Thoracic aorta (tissue), 2 donors: Measurements from ENCODE around the gene KMT2B. TPM values are rescaled to one million over a fixed set of nuclear protein-coding genes. Genes with fewer than 3 reads are reported as not detected.

Experiments used
- ATAC-seq: fragments of 150-250 bp; one replicate; pipeline ENCODE4 v1.8.0; 2017; ENCODE audit warnings: low read depth; ENCODE audit not compliant: insufficient number of reproducible peaks, low FRiP score
- DNase-seq: peaks from one replicate; pipeline ENCODE4 v3.0.0-alpha.2; 2020; ENCODE audit warnings: low spot score
- H3K27ac ChIP-seq, 2 donors: fragments of 200-600 bp; sonication (generic); 1 replicate in 1 of 2; 2 replicates in 1 of 2; pipeline ENCODE4 v1.5.1; 2016; ENCODE audit warnings: mild to moderate bottlenecking in 2 of 2, moderate library complexity in 2 of 2
- H3K27me3 ChIP-seq: fragments of 200-600 bp; sonication (generic); replicated peaks from 2 replicates; pipeline ENCODE4 v1.6.0; 2016; ENCODE audit warnings: mild to moderate bottlenecking; ENCODE audit not compliant: insufficient read depth
- H3K36me3 ChIP-seq: fragments of 200-600 bp; sonication (generic); one replicate; pipeline ENCODE4 v1.5.1; 2016
- H3K4me1 ChIP-seq, 2 donors: fragments of 200-600 bp; sonication (generic); 1 replicate in 1 of 2; 2 replicates in 1 of 2; pipeline versions ENCODE4 v1.5.1 to v1.6.0; 2016; ENCODE audit warnings: low read depth in 2 of 2, mild to moderate bottlenecking in 1 of 2; ENCODE audit not compliant: control insufficient read depth in 1 of 2
- H3K4me3 ChIP-seq: fragments of 200-600 bp; sonication (generic); 2 replicates; pipeline ENCODE4 v1.5.1; 2016; ENCODE audit warnings: mild to moderate bottlenecking
- H3K9me3 ChIP-seq: fragments of 200-600 bp; sonication (generic); 2 replicates; pipeline ENCODE4 v1.5.1; 2016
- CTCF ChIP-seq: fragments of 200-600 bp; sonication (generic); IDR thresholded peaks from one replicate; pipeline ENCODE4 v1.5.1; 2019; ENCODE audit warnings: antibody characterized with exemption
- total RNA-seq, 2 donors: library from RNA; depleted of rRNA; stranded (reverse); fragments of >200 nt; gene quantifications; one replicate each; pipeline versions ENCODE4 v1.1.0 to v1.2.3, GENCODE V29; 2016

The KMT2B gene
- total RNA-seq, 2 donors from 2014 or later, result 26.4 to 31.3 TPM

- no peak for ATAC-seq
Observed at GRCh38 chr19:35784503-35785338, 66.9 kb downstream of the KMT2B start.

GRCh38 chr19:35785339-35785627 is 67.5 kb downstream of the KMT2B start:
- Histone ChIP-seq H3K9me3 (no peaks in the 10 kb centered on the region), H3K27me3 (no peaks in the 10 kb centered on the region), H3K4me3 (no peak overlapping the region), H3K36me3 (peaks cover 18% of the 10 kb centered on the region), H3K27ac (no peak overlapping the region), H3K4me1 (no peaks in the 10 kb centered on the region)
- DNase-seq (no peak), ATAC-seq (no peak)
- TF ChIP-seq CTCF, result no peak

More at GRCh38 chr19:35784503-35785338, 66.9 kb downstream of the KMT2B start:
- peaks cover 21% of the 10 kb centered on the region for H3K36me3 ChIP-seq
- H3K9me3 ChIP-seq, result no peaks in the 10 kb centered on the region
- no peak overlapping the region for H3K27ac ChIP-seq
- no peak for DNase-seq
- H3K27me3 ChIP-seq, result no peaks in the 10 kb centered on the region
- no peak overlapping the region for H3K4me3 ChIP-seq
- H3K4me1 ChIP-seq, result no peaks in the 10 kb centered on the region
- TF ChIP-seq CTCF, result no peak

GRCh38 chr19:35786299-35787160 is 68.7 kb downstream of the KMT2B start:
- H3K4me1 ChIP-seq, result no peaks in the 10 kb centered on the region
- no peak overlapping the region for H3K27ac ChIP-seq
- no peak overlapping the region for H3K4me3 ChIP-seq
- DNase-seq (no peak), ATAC-seq (no peak)
- no peaks in the 10 kb centered on the region for H3K27me3 ChIP-seq
- no peaks in the 10 kb centered on the region for H3K9me3 ChIP-seq
- H3K36me3 ChIP-seq, result peaks cover 14% of the 10 kb centered on the region
- TF ChIP-seq CTCF, result no peak

GRCh38 chr19:35787227-35787799 is 69.5 kb downstream of the KMT2B start:
- Histone ChIP-seq H3K4me3 (no peak overlapping the region), H3K27ac (no peak overlapping the region), H3K4me1 (no peaks in the 10 kb centered on the region), H3K27me3 (no peaks in the 10 kb centered on the region), H3K36me3 (peaks cover 10% of the 10 kb centered on the region), H3K9me3 (no peaks in the 10 kb centered on the region)
- ATAC-seq, result no peak
- DNase-seq, result no peak
- TF ChIP-seq CTCF, result no peak

Other genes with a start within 250 kb of the KMT2B start
- gene KRTDAP, start 227.5 kb upstream of the KMT2B start, total RNA-seq, result 10 to 100 TPM in 1 of 2 donors, not detected in 1; 29.6 TPM
- gene DMKN, start 204.4 kb upstream of the KMT2B start, total RNA-seq, result 10 to 100 TPM; 26.1 to 53.7 TPM
- gene SBSN, start 189.7 kb upstream of the KMT2B start, total RNA-seq, result 1 to 10 TPM in 1 of 2 donors, not detected in 1; 1.5 TPM
- not detected for gene GAPDHS, start 184.5 kb upstream of the KMT2B start, total RNA-seq
- gene TMEM147, start 172.4 kb upstream of the KMT2B start, total RNA-seq, result 10 to 100 TPM; 49.7 to 75.8 TPM
- gene ATP4A, start 154.3 kb upstream of the KMT2B start, total RNA-seq, result under 1 TPM in 1 of 2 donors, not detected in 1; 0.35 TPM
- gene PMIS2, start 131.8 kb upstream of the KMT2B start, total RNA-seq, result not detected
- gene HAUS5, start 105.3 kb upstream of the KMT2B start, total RNA-seq, result 10 to 100 TPM in 1 of 2 donors, 1 to 10 TPM in 1; 8.4 to 13.9 TPM
- gene RBM42, start 89.0 kb upstream of the KMT2B start, total RNA-seq, result 10 to 100 TPM; 47.2 to 53.8 TPM
- gene ETV2, start 76.3 kb upstream of the KMT2B start, total RNA-seq, result not detected
- gene COX6B1, start 69.7 kb upstream of the KMT2B start, total RNA-seq, result 100 to 1,000 TPM; 258 to 386 TPM
- not detected for gene UPK1A, start 51.5 kb upstream of the KMT2B start, total RNA-seq
- not detected for gene ZBTB32, start 13.4 kb upstream of the KMT2B start, total RNA-seq
- 10 to 100 TPM in 1 of 2 donors, 1 to 10 TPM in 1; 6.9 to 13.1 TPM for gene IGFLR1, start 24.4 kb downstream of the KMT2B start, total RNA-seq
- 10 to 100 TPM; 34.4 to 42.6 TPM for gene U2AF1L4, start 27.4 kb downstream of the KMT2B start, total RNA-seq
- 10 to 100 TPM; 25.5 to 30.1 TPM for gene PSENEN, start 27.6 kb downstream of the KMT2B start, total RNA-seq
- gene LIN37, start 30.6 kb downstream of the KMT2B start, total RNA-seq, result 10 to 100 TPM in 1 of 2 donors, 1 to 10 TPM in 1; 9.9 to 30.5 TPM
- 100 to 1,000 TPM in 1 of 2 donors, 10 to 100 TPM in 1; 78.6 to 130 TPM for gene HSPB6, start 39.0 kb downstream of the KMT2B start, total RNA-seq
- 10 to 100 TPM; 11.1 to 16.6 TPM for gene PROSER3, start 40.2 kb downstream of the KMT2B start, total RNA-seq
- 10 to 100 TPM; 15.4 to 30.7 TPM for gene ARHGAP33, start 57.6 kb downstream of the KMT2B start, total RNA-seq
- not detected for gene PRODH2, start 94.8 kb downstream of the KMT2B start, total RNA-seq
- gene NPHS1, start 134.5 kb downstream of the KMT2B start, total RNA-seq, result not detected
- gene KIRREL2, start 138.9 kb downstream of the KMT2B start, total RNA-seq, result under 1 TPM in 1 of 2 donors, not detected in 1; 0.92 TPM
- gene APLP1, start 150.6 kb downstream of the KMT2B start, total RNA-seq, result 10 to 100 TPM; 28.1 to 47.2 TPM
- 10 to 100 TPM in 1 of 2 donors, 1 to 10 TPM in 1; 5.4 to 32.6 TPM for gene NFKBID, start 182.5 kb downstream of the KMT2B start, total RNA-seq
- 10 to 100 TPM in 1 of 2 donors, 1 to 10 TPM in 1; 4.5 to 13.2 TPM for gene HCST, start 184.5 kb downstream of the KMT2B start, total RNA-seq
- 100 to 1,000 TPM; 155 to 247 TPM for gene TYROBP, start 190.3 kb downstream of the KMT2B start, total RNA-seq
- 10 to 100 TPM; 14.3 to 26.7 TPM for gene LRFN3, start 218.4 kb downstream of the KMT2B start, total RNA-seq